Esophagus muscularis mucosa (tissue), 4 donors: Measurements from ENCODE around the gene PAFAH1B2.
"Not testable (repeated sequence)": the region's sequence is repeated elsewhere in the genome, so short reads cannot be mapped to it uniquely, and the experiment has no call there.

Experiments
- EP300 ChIP-seq: sonication (generic); formaldehyde crosslinking; IDR thresholded peaks from one replicate; pipeline ENCODE4 v1.6.1; 2017; ENCODE audit warnings: antibody characterized with exemption
- POLR2AphosphoS5 ChIP-seq, 2 donors: sonication (generic); formaldehyde crosslinking; IDR thresholded peaks; one replicate each; pipeline ENCODE4 v1.6.1; 2017; ENCODE audit warnings: antibody characterized with exemption in 2 of 2
- TF ChIP-seq, protein P1 (sequence below), 3 experiments: fragments of 200-600 bp in 2 of 3; fragments of 450-650 bp in 1 of 3; sonication (generic) in 2 of 3; IDR thresholded peaks; one replicate each; pipeline ENCODE4 v1.5.1; 2017 to 2019; ENCODE audit warnings: antibody characterized with exemption in 3 of 3, mild to moderate bottlenecking in 2 of 3, moderate library complexity in 1 of 3

DNA sequence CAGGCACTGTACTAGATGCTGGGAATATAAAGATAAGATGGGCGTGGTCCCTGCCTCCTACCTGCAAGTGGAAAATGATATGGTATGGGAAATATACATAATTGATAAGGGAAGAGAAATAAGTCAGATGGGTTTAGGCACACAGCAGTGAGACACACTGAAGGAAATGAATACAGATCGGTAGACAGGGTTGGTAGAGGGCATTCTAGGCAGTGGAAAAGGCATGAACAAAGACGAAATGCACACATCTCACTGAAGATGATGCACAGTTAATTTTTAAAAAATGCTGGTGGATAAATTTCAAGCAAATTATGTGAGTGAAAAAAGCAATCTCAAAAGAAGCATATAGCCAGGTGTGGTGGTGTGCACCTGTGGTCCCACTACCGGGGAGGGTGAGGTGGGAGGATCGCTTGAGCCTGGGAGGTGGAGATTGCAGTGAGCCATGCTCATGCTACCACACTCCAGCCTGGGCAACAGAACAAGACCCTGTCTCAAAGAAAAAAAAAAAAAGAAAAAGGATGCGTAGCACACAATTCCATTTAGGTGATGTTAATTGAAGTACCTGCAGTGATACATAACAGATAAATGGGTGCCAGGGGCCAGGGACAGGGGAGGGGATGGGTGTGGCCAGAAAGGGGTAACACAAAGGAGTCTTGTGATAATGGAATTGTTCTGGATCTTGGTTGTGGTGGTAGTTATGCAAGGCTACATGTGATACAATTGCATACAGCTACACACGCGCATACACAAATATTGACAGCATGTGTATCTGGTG, 65.5 kb downstream of the PAFAH1B2 start:
- TF ChIP-seq, protein P1, sequence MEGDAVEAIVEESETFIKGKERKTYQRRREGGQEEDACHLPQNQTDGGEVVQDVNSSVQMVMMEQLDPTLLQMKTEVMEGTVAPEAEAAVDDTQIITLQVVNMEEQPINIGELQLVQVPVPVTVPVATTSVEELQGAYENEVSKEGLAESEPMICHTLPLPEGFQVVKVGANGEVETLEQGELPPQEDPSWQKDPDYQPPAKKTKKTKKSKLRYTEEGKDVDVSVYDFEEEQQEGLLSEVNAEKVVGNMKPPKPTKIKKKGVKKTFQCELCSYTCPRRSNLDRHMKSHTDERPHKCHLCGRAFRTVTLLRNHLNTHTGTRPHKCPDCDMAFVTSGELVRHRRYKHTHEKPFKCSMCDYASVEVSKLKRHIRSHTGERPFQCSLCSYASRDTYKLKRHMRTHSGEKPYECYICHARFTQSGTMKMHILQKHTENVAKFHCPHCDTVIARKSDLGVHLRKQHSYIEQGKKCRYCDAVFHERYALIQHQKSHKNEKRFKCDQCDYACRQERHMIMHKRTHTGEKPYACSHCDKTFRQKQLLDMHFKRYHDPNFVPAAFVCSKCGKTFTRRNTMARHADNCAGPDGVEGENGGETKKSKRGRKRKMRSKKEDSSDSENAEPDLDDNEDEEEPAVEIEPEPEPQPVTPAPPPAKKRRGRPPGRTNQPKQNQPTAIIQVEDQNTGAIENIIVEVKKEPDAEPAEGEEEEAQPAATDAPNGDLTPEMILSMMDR (IDR thresholded peaks at IDR 0.05) = not testable (repeated sequence)
- not testable (repeated sequence) for TF ChIP-seq EP300
- peak; percentile 20 to 97 for TF ChIP-seq POLR2AphosphoS5 (IDR thresholded peaks at IDR 0.05)
